H1 (cell line): ENCODE measurements around the gene MS4A15. TPM values are rescaled to one million over a fixed set of nuclear protein-coding genes. Genes with fewer than 3 reads are reported as not detected.

Source experiments
- CTCF ChIA-PET: fragments of 300-600 bp; sonication (Branson Sonifier 250); formaldehyde crosslinking; loops from one replicate; lab custom pipeline; 2021; ENCODE audit not compliant: partially characterized antibody; lab: Charles Lee
- POLR2A ChIA-PET: fragments of 300-600 bp; sonication (Branson Sonifier 250); formaldehyde crosslinking; loops from one replicate; lab custom pipeline; 2021; ENCODE audit warnings: inconsistent platforms; ENCODE audit not compliant: partially characterized antibody; lab: Charles Lee
- DNase-seq, 2 experiments: peaks; one replicate each; pipeline versions ENCODE4 v3.0.0 to v3.0.0-alpha.2; 2010 to 2022; ENCODE audit warnings: low spot score in 2 of 2, low read depth in 1 of 2, mixed read lengths in 1 of 2
- FAIRE-seq: peaks from 2 replicates; lab custom pipeline; 2011; peaks lifted over from hg19 to GRCh38; lab: Jason Lieb, UNC
- H2AFZ ChIP-seq: 2 replicates; pipeline ENCODE4 v1.8.1; 2012; ENCODE audit warnings: low read length, inconsistent platforms
- H2AK5ac ChIP-seq: 2 replicates; pipeline ENCODE4 v1.6.1; 2013; ENCODE audit warnings: low read depth, low read length
- H2BK120ac ChIP-seq: replicated peaks from 2 replicates; pipeline ENCODE3; 2013; ENCODE audit warnings: low read depth, low read length, inconsistent platforms
- H2BK12ac ChIP-seq: 2 replicates; pipeline ENCODE4 v1.6.1; 2013; ENCODE audit warnings: low read depth, low read length
- H2BK15ac ChIP-seq: 2 replicates; pipeline ENCODE4 v1.6.1; 2013; ENCODE audit warnings: low read length
- H2BK20ac ChIP-seq: 2 replicates; pipeline ENCODE4 v1.6.1; 2013; ENCODE audit warnings: low read length
- H2BK5ac ChIP-seq: 2 replicates; pipeline ENCODE4 v1.6.1; 2013; ENCODE audit warnings: low read depth, low read length
- H3K14ac ChIP-seq: 2 replicates; pipeline ENCODE4 v1.6.1; 2013; ENCODE audit warnings: inconsistent platforms; ENCODE audit not compliant: insufficient read length
- H3K18ac ChIP-seq: 2 replicates; pipeline ENCODE4 v1.6.1; 2013; ENCODE audit warnings: low read length; ENCODE audit errors: extremely low read depth
- H3K23ac ChIP-seq: 2 replicates; pipeline ENCODE4 v1.6.1; 2013; ENCODE audit warnings: inconsistent platforms; ENCODE audit not compliant: insufficient read length
- H3K23me2 ChIP-seq: 2 replicates; pipeline ENCODE4 v1.6.1; 2013; ENCODE audit warnings: low read depth, low read length
- H3K27ac ChIP-seq: 2 replicates; pipeline ENCODE4 v1.6.1; 2011; ENCODE audit warnings: low read depth, low read length, inconsistent platforms
- H3K27me3 ChIP-seq, 4 experiments: replicated peaks in 1 of 4; 1 replicate in 1 of 4; 2 replicates in 3 of 4; pipeline versions ENCODE4 v1.6.1 to v1.8.1; 2011 to 2013; ENCODE audit warnings: low read length in 3 of 4, mild to moderate bottlenecking in 3 of 4, inconsistent platforms in 2 of 4, mixed read lengths in 2 of 4, moderate library complexity in 1 of 4; ENCODE audit not compliant: control insufficient read depth in 3 of 4, insufficient read depth in 3 of 4; ENCODE audit errors: extremely low read depth in 1 of 4
- H3K36me3 ChIP-seq, 4 experiments: 2 replicates each; pipeline versions ENCODE4 v1.6.1 to v1.8.1; 2011 to 2013; ENCODE audit warnings: mild to moderate bottlenecking in 4 of 4, low read length in 3 of 4, moderate library complexity in 2 of 4, control low read depth in 1 of 4, inconsistent platforms in 1 of 4; ENCODE audit not compliant: insufficient read depth in 4 of 4, control insufficient read depth in 2 of 4
- H3K4ac ChIP-seq: replicated peaks from 2 replicates; pipeline ENCODE3; 2013; ENCODE audit warnings: low read length, low read depth, mixed read lengths, inconsistent platforms; ENCODE audit not compliant: insufficient read length
- H3K4me1 ChIP-seq, 4 experiments: replicated peaks in 1 of 4; 1 replicate in 1 of 4; 2 replicates in 3 of 4; pipeline versions ENCODE4 v1.6.1 to v1.8.1; 2011 to 2013; ENCODE audit warnings: low read length in 3 of 4, inconsistent platforms in 2 of 4, mixed read lengths in 1 of 4; ENCODE audit not compliant: insufficient read depth in 4 of 4, control insufficient read depth in 3 of 4
- H3K4me2 ChIP-seq, 2 experiments: 2 replicates each; pipeline versions ENCODE4 v1.6.1 to v1.8.1; 2011 to 2013; ENCODE audit warnings: low read depth in 2 of 2, low read length in 2 of 2, control low read depth in 1 of 2, inconsistent platforms in 1 of 2, mild to moderate bottlenecking in 1 of 2; ENCODE audit not compliant: insufficient read depth in 1 of 2
- H3K4me3 ChIP-seq, 4 experiments: fragments of 200-600, 300-600 bp in 1 of 4; sonication (generic), shearing (Covaris generic), sonication (Bioruptor Twin) in 1 of 4; 2 replicates each; pipeline versions ENCODE4 v1.5.1 to v1.8.1; 2011 to 2016; ENCODE audit warnings: low read length in 4 of 4, low read depth in 3 of 4, control low read depth in 2 of 4, inconsistent platforms in 2 of 4, mild to moderate bottlenecking in 2 of 4, mixed read lengths in 1 of 4, moderate library complexity in 1 of 4; ENCODE audit not compliant: insufficient read depth in 2 of 4; ENCODE audit errors: extremely low read depth in 1 of 4
- H3K56ac ChIP-seq: replicated peaks from 2 replicates; pipeline ENCODE3; 2013; ENCODE audit warnings: low read depth, mild to moderate bottlenecking, mixed read lengths, low read length, inconsistent platforms; ENCODE audit not compliant: insufficient read length
- H3K79me1 ChIP-seq: 2 replicates; pipeline ENCODE4 v1.6.1; 2013; ENCODE audit warnings: low read depth, low read length, control low read depth
- H3K79me2 ChIP-seq, 2 experiments: 2 replicates each; pipeline versions ENCODE4 v1.6.1 to v1.8.1; 2012 to 2013; ENCODE audit warnings: low read length in 2 of 2, mild to moderate bottlenecking in 2 of 2, inconsistent platforms in 1 of 2; ENCODE audit not compliant: insufficient read depth in 2 of 2, control insufficient read depth in 1 of 2
- H3K9ac ChIP-seq, 4 experiments: replicated peaks in 1 of 4; 1 replicate in 1 of 4; 2 replicates in 3 of 4; pipeline versions ENCODE4 v1.6.1 to v1.8.1; 2011 to 2013; ENCODE audit warnings: low read depth in 3 of 4, low read length in 3 of 4, control low read depth in 2 of 4, mild to moderate bottlenecking in 2 of 4, moderate library complexity in 2 of 4, inconsistent platforms in 1 of 4; ENCODE audit errors: extremely low read depth in 1 of 4
- H3K9me3 ChIP-seq, 2 experiments: 2 replicates each; pipeline versions ENCODE4 v1.6.1 to v1.8.1; 2012 to 2013; ENCODE audit warnings: mild to moderate bottlenecking in 2 of 2, moderate library complexity in 2 of 2, control low read depth in 1 of 2, inconsistent platforms in 1 of 2, low read depth in 1 of 2, low read length in 1 of 2, mixed read lengths in 1 of 2; ENCODE audit not compliant: insufficient read depth in 2 of 2
- H4K20me1 ChIP-seq, 2 experiments: replicated peaks in 1 of 2; 2 replicates each; pipeline versions ENCODE3 to v1.8.1; 2011 to 2013; ENCODE audit warnings: inconsistent platforms in 2 of 2, low read length in 2 of 2, mild to moderate bottlenecking in 1 of 2; ENCODE audit not compliant: insufficient read depth in 2 of 2, control insufficient read depth in 1 of 2
- H4K5ac ChIP-seq: 2 replicates; pipeline ENCODE4 v1.6.1; 2013; ENCODE audit warnings: low read length, low read depth, mixed read lengths, inconsistent platforms; ENCODE audit not compliant: insufficient read length
- H4K8ac ChIP-seq: 2 replicates; pipeline ENCODE4 v1.8.0; 2013; ENCODE audit warnings: mild to moderate bottlenecking, moderate library complexity, low read length, inconsistent platforms; ENCODE audit not compliant: insufficient read depth; ENCODE audit errors: extremely low read depth
- H4K91ac ChIP-seq: replicated peaks from 2 replicates; pipeline ENCODE3; 2013; ENCODE audit warnings: low read length, mixed read lengths, inconsistent platforms; ENCODE audit not compliant: insufficient read length
- POLR2AphosphoS5 ChIP-seq: IDR thresholded peaks from 2 replicates; pipeline ENCODE4 v1.6.1; 2011; ENCODE audit warnings: low read depth, low read length
- SRF ChIP-seq: IDR thresholded peaks from 2 replicates; pipeline ENCODE4 v1.6.1; 2011; ENCODE audit warnings: mild to moderate bottlenecking, low read depth, low read length, moderate library complexity
- WGBS, 2 experiments: shearing (Covaris generic) in 1 of 2; methylation state at CpG; one replicate each; pipeline versions ENCODE4 v1.1.6 to v1.1.7; 2013 to 2015; ENCODE audit warnings: low lambda C conversion rate in 2 of 2, mixed read lengths in 2 of 2, inconsistent platforms in 1 of 2, low coverage in 1 of 2, missing lambda C conversion rate in 1 of 2; ENCODE audit not compliant: insufficient replicate concordance in 2 of 2, insufficient coverage in 1 of 2, insufficient read length in 1 of 2; ENCODE audit errors: extremely low coverage in 1 of 2, missing lambda C conversion rate in 1 of 2; 5-methylcytosine and 5-hydroxymethylcytosine counted together
- polyA plus RNA-seq, 7 experiments: library from polyadenylated mRNA; depleted of rRNA in 3 of 7; stranded (reverse) in 5 of 7; unstranded in 2 of 7; fragments of >200 nt in 5 of 7; fragments of 200-250 nt in 2 of 7; gene quantifications; 1 replicate in 5 of 7; 2 replicates in 1 of 7; 4 replicates in 1 of 7; pipeline versions ENCODE4 v1.2.1 to v1.2.3, GENCODE V29; 2011 to 2013; ENCODE audit warnings: missing spikeins in 2 of 7, mixed read lengths in 2 of 7
- total RNA-seq: library from RNA; stranded (reverse); fragmentation: NEBNext Ultra II Directional; extraction: Animal tissue kit (Norgen Biotek cat#: 25700); gene quantifications from 2 replicates; pipeline ENCODE4 v1.2.1, GENCODE V29; 2021

The MS4A15 gene
- total and polyA plus RNA-seq, 2 of the 8 experiments (the other 6 are each of a cell fraction or from before 2014, with no cell fraction given), result 0.15 to 0.17 TPM

GRCh38 chr11:60764879-60765278, 8.2 kb downstream of the MS4A15 start:
- no peak for DNase-seq
- no peak overlapping the region for H3K4me2 ChIP-seq
- no peak overlapping the region for H2AK5ac ChIP-seq
- TF ChIP-seq POLR2AphosphoS5 (no peak), SRF (peak; percentile 99)
- TF ChIP-seq, all 59 proteins: peak for 1
- Histone ChIP-seq H3K27ac (no peak overlapping the region), H3K36me3 (no peaks in the 10 kb centered on the region), H3K9ac (no peak overlapping the region), H3K56ac (no peak overlapping the region), H3K23ac (no peak overlapping the region), H4K91ac (no peak overlapping the region), H4K20me1 (no peaks in the 10 kb centered on the region), H3K79me1 (no peaks in the 10 kb centered on the region), H2BK120ac (no peak overlapping the region), H2BK12ac (no peak overlapping the region), H2BK15ac (no peak overlapping the region), H3K4ac (no peak overlapping the region), H2BK20ac (no peak overlapping the region), H3K23me2 (no peaks in the 10 kb centered on the region), H3K4me3 (no peak overlapping the region), H3K9me3 (no peaks in the 10 kb centered on the region; a peak in 1 of 4 replicates), H3K14ac (no peak overlapping the region), H4K5ac (no peak overlapping the region), H3K79me2 (no peaks in the 10 kb centered on the region), H2AFZ (no peak overlapping the region), H3K27me3 (peaks cover 0 to 11% (median 6%) of the 10 kb centered on the region in 4 experiments; a peak in 3 of 7 replicates), H2BK5ac (no peak overlapping the region), H4K8ac (no peak overlapping the region), H3K4me1 (peaks cover 0 to 1% (median 0%) of the 10 kb centered on the region in 4 experiments; a peak in 1 of 7 replicates), H3K18ac (no peak overlapping the region)
- CTCF ChIA-PET, result interaction anchor here (0.8 to 8.3 kb wide), 17 partner anchors 8 to 421 kb away, joined by 3 to 145 read pairs (median 12); partner anchors contain the start of genes MS4A15 and MS4A8
- 79% methylated on average over 1 of the region's 1 CpG; no CpG with 5 or more reads in 1 of the 2 experiments for WGBS, 2 experiments
- no peak for FAIRE-seq
- POLR2A ChIA-PET, result interaction anchor here (0.6 to 0.7 kb wide), 2 partner anchors 25 to 46 kb away, joined by 3 read pairs; no protein-coding TSS in a partner anchor
